HFFc6 (cell line): ENCODE measurements around the gene GRB10. TPM values are rescaled to one million over a fixed set of nuclear protein-coding genes. Genes with fewer than 3 reads are reported as not detected.
A peak's percentile ranks its signal among the peaks of the same experiment; 100 is the strongest.

Source experiments
- DNase-seq: peaks from one replicate; pipeline ENCODE4 v3.0.0-alpha.2; 2018
- H3K27ac Mint-ChIP-seq: 2 replicates; pipeline ENCODE4 v1.8.0; 2020; ENCODE audit warnings: mild to moderate bottlenecking, mixed read lengths
- H3K27me3 Mint-ChIP-seq: 2 replicates; pipeline ENCODE4 v1.8.0; 2021; ENCODE audit warnings: mild to moderate bottlenecking, moderate library complexity, mixed read lengths; ENCODE audit not compliant: insufficient read depth
- H3K36me3 Mint-ChIP-seq: 2 replicates; pipeline ENCODE4 v1.8.0; 2021; ENCODE audit warnings: low read depth, mixed read lengths
- H3K4me1 Mint-ChIP-seq: 2 replicates; pipeline ENCODE4 v1.8.0; 2020; ENCODE audit warnings: low read depth, mixed read lengths
- H3K4me3 Mint-ChIP-seq: 2 replicates; pipeline ENCODE4 v1.8.0; 2020; ENCODE audit warnings: mild to moderate bottlenecking, moderate library complexity, mixed read lengths
- H3K9me3 Mint-ChIP-seq: 2 replicates; pipeline ENCODE4 v1.8.0; 2020; ENCODE audit warnings: mild to moderate bottlenecking, mixed read lengths
- total RNA-seq, 6 experiments: library from RNA; stranded (reverse); fragmentation: NEBNext Ultra II Directional; extraction: Animal tissue kit (Norgen Biotek cat#: 25700); gene quantifications; 2 replicates in 1 of 6; 3 replicates in 5 of 6; pipeline ENCODE4 v1.2.3, GENCODE V29; 2021
- TF ChIP-seq, protein P1 (sequence below): fragments of 200-600 bp; sonication (generic); IDR thresholded peaks from 2 replicates; pipeline ENCODE4 v1.5.0; 2021; ENCODE audit warnings: antibody characterized with exemption, mild to moderate bottlenecking

GRB10 gene
- total RNA-seq, 6 experiments from 2014 or later, result 13.6 to 17.8 (median 14.8) TPM

DNA sequence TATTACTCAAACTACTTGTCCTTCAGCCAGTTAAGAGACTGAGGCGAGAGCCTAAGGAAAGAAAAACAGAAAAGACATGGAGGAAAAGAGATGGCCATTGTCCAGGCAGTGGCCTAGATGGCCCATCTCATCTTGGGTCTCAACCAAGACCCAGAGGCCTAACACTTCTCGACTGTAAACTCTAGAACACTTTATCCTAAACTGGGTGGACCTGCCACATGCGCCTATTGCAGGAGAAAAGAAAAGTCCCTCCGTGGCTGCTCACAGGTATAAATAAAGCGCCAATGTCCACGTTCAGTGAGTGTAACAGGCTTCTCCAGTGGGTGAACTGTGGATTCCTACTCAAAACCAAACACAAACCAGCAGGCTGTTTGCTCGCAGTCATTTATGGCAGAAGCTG is 124.8 kb downstream of the GRB10 start:
- TF ChIP-seq, protein P1, sequence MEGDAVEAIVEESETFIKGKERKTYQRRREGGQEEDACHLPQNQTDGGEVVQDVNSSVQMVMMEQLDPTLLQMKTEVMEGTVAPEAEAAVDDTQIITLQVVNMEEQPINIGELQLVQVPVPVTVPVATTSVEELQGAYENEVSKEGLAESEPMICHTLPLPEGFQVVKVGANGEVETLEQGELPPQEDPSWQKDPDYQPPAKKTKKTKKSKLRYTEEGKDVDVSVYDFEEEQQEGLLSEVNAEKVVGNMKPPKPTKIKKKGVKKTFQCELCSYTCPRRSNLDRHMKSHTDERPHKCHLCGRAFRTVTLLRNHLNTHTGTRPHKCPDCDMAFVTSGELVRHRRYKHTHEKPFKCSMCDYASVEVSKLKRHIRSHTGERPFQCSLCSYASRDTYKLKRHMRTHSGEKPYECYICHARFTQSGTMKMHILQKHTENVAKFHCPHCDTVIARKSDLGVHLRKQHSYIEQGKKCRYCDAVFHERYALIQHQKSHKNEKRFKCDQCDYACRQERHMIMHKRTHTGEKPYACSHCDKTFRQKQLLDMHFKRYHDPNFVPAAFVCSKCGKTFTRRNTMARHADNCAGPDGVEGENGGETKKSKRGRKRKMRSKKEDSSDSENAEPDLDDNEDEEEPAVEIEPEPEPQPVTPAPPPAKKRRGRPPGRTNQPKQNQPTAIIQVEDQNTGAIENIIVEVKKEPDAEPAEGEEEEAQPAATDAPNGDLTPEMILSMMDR, result no peak; the same call in none of the 2 replicates
- Mint-ChIP-seq H3K36me3 (peaks cover 4% of the 10 kb centered on the region; the same call in 1 of the 2 replicates), H3K4me1 (peaks cover 51% of the 10 kb centered on the region), H3K27me3 (peaks cover 2% of the 10 kb centered on the region; the same call in 1 of the 2 replicates), H3K27ac (no peak overlapping the region), H3K4me3 (no peak overlapping the region; the same call in 1 of the 2 replicates), H3K9me3 (no peaks in the 10 kb centered on the region)
- DNase-seq, result no peak

DNA sequence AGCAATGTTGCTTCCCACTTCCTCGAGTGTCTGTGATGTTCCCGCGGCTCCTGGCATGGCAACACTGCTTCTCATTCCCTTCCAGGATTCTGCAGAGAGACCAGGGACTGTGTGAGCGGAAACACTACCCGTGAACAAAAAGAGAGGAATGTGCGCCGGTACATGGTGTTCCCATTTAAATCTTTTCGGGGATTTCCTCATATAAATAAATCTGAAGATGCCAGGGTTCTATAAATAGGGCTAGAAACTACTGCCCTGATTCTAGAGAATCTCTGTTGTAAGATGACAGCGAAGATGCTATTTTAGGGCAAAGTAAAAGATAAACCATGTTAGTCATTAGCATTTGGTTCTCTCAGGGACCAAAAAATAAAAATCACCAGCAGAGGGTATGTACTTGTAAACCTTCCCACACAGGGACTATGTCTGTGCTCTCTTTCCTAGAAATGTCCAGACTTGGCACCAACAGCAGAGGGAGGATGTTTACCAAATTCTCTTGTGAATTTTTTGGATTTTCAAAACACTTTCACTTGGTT is 125.3 kb downstream of the GRB10 start:
- peak overlapping the region; percentile 64 for H3K4me3 Mint-ChIP-seq

DNA sequence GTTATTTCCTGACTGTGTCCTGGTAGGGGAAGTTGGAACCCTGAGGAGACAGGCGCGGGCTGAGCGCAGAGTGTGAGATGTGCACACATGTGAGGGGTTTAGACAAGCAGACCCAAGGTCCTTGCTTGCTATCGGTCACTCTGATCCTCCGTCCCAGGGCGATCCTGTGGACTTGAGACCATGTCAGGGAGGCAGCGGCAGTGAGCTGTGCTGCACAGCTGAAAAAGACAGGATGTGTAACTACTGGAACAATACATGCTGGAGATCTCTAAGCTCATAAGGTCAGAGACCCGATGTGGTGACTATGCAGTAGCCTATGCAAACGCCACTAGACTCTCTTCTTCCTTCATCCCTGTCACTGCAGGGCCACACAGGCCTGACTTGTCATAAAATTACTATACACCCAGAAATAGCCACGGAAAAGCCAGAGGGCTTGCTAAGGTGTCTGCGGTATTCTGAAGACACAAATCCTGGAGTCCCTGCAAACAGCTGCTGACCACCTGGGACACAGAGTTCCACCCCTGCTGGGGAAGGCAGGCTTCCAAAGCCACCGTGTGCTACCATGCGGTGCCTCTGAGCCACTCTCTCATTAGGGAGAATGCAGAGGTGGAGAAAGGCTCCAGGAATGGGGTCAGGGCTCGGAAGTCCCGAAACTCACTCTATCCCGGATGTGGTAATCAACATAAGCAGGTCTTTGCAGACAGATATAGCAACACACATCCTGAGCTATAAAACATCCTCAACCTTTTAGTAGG is 126.4 kb downstream of the GRB10 start:
- no peak for DNase-seq
- Mint-ChIP-seq H3K4me1 (peaks cover 39% of the 10 kb centered on the region), H3K36me3 (peaks cover 4% of the 10 kb centered on the region; the same call in 1 of the 2 replicates), H3K27me3 (peaks cover 2% of the 10 kb centered on the region; the same call in 1 of the 2 replicates), H3K27ac (no peak overlapping the region), H3K4me3 (no peak overlapping the region), H3K9me3 (no peaks in the 10 kb centered on the region)
- TF ChIP-seq, protein P1, result no peak

More for the DNA sequence above, 125.3 kb downstream of the GRB10 start:
- DNase-seq, result peak; percentile 55
- TF ChIP-seq, protein P1, result peak; percentile 57; the same call in 1 of the 2 replicates
- peaks cover 2% of the 10 kb centered on the region; the same call in 1 of the 2 replicates for H3K27me3 Mint-ChIP-seq
- H3K27ac Mint-ChIP-seq, result peak overlapping the region; percentile 34; the same call in 1 of the 2 replicates
- peaks cover 46% of the 10 kb centered on the region for H3K4me1 Mint-ChIP-seq
- peaks cover 4% of the 10 kb centered on the region; the same call in 1 of the 2 replicates for H3K36me3 Mint-ChIP-seq
- no peaks in the 10 kb centered on the region for H3K9me3 Mint-ChIP-seq

DNA sequence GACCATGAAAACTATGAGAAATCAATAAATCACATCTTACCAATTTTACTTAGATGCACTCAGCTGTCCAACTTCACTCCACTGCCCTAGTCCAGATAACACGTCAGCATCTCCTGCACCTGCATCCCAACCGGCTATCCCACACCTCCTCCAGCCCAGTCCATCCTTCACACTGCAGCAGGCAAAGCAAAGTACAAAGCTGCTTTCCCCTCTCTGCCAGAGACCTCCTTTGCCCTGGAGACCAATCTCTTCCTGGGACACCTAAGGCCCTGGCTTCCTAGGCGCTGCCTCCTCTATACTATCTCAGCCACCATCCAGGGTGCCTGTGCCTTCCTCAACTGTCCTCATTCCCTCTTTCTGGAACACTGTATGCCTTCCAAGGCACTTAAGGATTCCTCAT is 127.2 kb downstream of the GRB10 start:
- peaks cover 3% of the 10 kb centered on the region; the same call in 1 of the 2 replicates for H3K36me3 Mint-ChIP-seq
- peaks cover 2% of the 10 kb centered on the region; the same call in 1 of the 2 replicates for H3K27me3 Mint-ChIP-seq
- H3K9me3 Mint-ChIP-seq, result no peaks in the 10 kb centered on the region
- TF ChIP-seq, protein P1, result no peak
- peaks cover 33% of the 10 kb centered on the region for H3K4me1 Mint-ChIP-seq
- no peak for DNase-seq
- no peak overlapping the region for H3K27ac Mint-ChIP-seq
- H3K4me3 Mint-ChIP-seq, result no peak overlapping the region

DNA sequence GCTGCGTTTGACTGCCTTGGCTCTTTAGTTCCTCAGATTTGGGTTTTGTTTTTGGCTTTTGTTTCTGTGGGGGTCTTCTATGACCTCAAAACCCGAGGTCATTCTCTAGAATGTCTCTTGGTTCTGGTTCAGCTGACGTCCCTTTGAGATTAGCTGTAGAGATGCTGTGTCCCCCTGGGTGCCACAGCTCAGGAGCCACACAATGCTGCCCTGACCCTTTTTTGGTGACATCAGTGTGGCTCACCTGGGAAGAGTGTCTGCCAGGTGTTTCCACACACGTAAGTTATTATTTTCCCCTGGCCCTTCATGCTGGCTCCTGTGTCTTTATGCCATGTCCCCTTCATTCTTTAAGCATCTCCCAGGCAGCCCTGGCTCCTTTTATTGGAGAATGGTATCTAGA is 127.7 kb downstream of the GRB10 start:
- TF ChIP-seq, protein P1, result no peak
- Mint-ChIP-seq H3K36me3 (no peaks in the 10 kb centered on the region; the same call in 1 of the 2 replicates), H3K27ac (no peak overlapping the region), H3K9me3 (no peaks in the 10 kb centered on the region), H3K4me3 (no peak overlapping the region), H3K4me1 (peaks cover 33% of the 10 kb centered on the region), H3K27me3 (peaks cover 2% of the 10 kb centered on the region; the same call in 1 of the 2 replicates)
- no peak for DNase-seq
